Measurements from ENCODE around the gene ZNF654.

The ZNF654 gene

DNA sequence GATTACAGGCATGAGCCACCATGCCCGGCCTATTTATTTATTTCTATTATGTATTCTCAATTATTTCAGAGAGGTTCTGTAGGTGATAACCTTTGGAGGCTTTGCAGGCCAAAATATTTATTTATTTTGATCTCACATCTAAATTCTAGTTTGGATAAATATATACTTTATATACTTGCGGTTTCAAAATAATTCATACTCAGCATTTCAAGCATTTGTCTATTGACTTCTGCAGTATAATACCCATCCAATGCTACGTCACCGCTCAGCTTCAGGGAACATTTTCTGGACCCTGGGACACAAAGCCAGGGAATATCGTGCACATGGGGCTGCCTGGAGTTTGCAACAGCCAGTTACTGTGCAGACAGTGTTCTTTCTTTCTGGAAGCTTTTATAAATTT is 22.8 kb upstream of the ZNF654 start:
- H3K9ac ChIP-seq (ENCODE audit: low read depth, low read length, poor library complexity, severe bottlenecking) = no peak overlapping the region
- peaks cover 24% of the 10 kb centered on the region for H3K4me1 ChIP-seq (ENCODE audit: insufficient read depth, low read length, poor library complexity, severe bottlenecking)
- H3K4me2 ChIP-seq (ENCODE audit: low read depth, low read length, poor library complexity, severe bottlenecking) = no peak overlapping the region
- H4K20me1 ChIP-seq (ENCODE audit: insufficient read depth, low read length, poor library complexity, severe bottlenecking) = no peaks in the 10 kb centered on the region
- no peak overlapping the region for H3K4me3 ChIP-seq (ENCODE audit: low read length, poor library complexity, severe bottlenecking)
- H2AFZ ChIP-seq (ENCODE audit: low read length) = no peak overlapping the region
- no peaks in the 10 kb centered on the region for H3K9me3 ChIP-seq (ENCODE audit: insufficient read depth, low read depth, low read length)
- H3F3A ChIP-seq (ENCODE audit: low read depth) = no peaks in the 10 kb centered on the region
- no peaks in the 10 kb centered on the region for H3K9me2 ChIP-seq (replicated peaks; ENCODE audit: low read depth, low read length)
- H3K79me2 ChIP-seq (ENCODE audit: insufficient read depth, low read length) = no peaks in the 10 kb centered on the region
- no peaks in the 10 kb centered on the region for H3K27me3 ChIP-seq (ENCODE audit: insufficient read depth, low read length, poor library complexity, severe bottlenecking)
- TF ChIP-seq EZH2phosphoT487 (IDR thresholded peaks at IDR 0.05; ENCODE audit: borderline replicate concordance) = no peak
- TF ChIP-seq, protein P1, sequence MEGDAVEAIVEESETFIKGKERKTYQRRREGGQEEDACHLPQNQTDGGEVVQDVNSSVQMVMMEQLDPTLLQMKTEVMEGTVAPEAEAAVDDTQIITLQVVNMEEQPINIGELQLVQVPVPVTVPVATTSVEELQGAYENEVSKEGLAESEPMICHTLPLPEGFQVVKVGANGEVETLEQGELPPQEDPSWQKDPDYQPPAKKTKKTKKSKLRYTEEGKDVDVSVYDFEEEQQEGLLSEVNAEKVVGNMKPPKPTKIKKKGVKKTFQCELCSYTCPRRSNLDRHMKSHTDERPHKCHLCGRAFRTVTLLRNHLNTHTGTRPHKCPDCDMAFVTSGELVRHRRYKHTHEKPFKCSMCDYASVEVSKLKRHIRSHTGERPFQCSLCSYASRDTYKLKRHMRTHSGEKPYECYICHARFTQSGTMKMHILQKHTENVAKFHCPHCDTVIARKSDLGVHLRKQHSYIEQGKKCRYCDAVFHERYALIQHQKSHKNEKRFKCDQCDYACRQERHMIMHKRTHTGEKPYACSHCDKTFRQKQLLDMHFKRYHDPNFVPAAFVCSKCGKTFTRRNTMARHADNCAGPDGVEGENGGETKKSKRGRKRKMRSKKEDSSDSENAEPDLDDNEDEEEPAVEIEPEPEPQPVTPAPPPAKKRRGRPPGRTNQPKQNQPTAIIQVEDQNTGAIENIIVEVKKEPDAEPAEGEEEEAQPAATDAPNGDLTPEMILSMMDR (conservative IDR thresholded peaks at IDR 0.05; ENCODE audit: low read length) = no peak
- no peaks in the 10 kb centered on the region for H3K36me3 ChIP-seq (ENCODE audit: insufficient read depth, low read length)

DNA sequence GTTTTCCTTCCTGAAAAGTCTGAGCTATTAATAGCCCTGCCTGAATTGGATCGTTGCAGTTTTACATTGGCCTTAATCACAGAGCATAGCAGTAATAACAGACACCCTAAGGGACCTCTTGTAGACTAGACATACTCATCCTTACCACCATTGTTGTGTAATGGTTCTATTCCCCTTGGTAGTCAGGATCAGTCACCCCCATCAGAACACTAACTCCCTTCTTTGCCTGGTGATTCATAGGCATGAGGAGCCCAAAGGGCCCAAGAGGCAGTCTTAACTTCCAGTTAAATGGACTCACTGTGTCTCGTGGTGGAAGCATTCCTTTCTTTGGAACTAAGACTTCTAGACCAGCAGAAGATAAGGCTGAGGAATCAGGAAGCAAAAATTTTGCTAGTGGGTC is 20.5 kb upstream of the ZNF654 start:
- H3K79me2 ChIP-seq (ENCODE audit: insufficient read depth, low read length) = no peaks in the 10 kb centered on the region
- no peaks in the 10 kb centered on the region for H3K9me2 ChIP-seq (replicated peaks; ENCODE audit: low read depth, low read length)
- no peaks in the 10 kb centered on the region for H3K9me3 ChIP-seq (ENCODE audit: insufficient read depth, low read depth, low read length)
- TF ChIP-seq EZH2phosphoT487 (IDR thresholded peaks at IDR 0.05; ENCODE audit: borderline replicate concordance) = no peak
- TF ChIP-seq, protein P1 (conservative IDR thresholded peaks at IDR 0.05; ENCODE audit: low read length) = no peak
- H3K27me3 ChIP-seq (ENCODE audit: insufficient read depth, low read length, poor library complexity, severe bottlenecking) = no peaks in the 10 kb centered on the region
- no peak overlapping the region for H2AFZ ChIP-seq (ENCODE audit: low read length)
- no peak overlapping the region for H3K4me3 ChIP-seq (ENCODE audit: low read length, poor library complexity, severe bottlenecking)
- H3K4me1 ChIP-seq (ENCODE audit: insufficient read depth, low read length, poor library complexity, severe bottlenecking) = peaks cover 6% of the 10 kb centered on the region
- no peak overlapping the region for H3K9ac ChIP-seq (ENCODE audit: low read depth, low read length, poor library complexity, severe bottlenecking)
- H3K4me2 ChIP-seq (ENCODE audit: low read depth, low read length, poor library complexity, severe bottlenecking) = no peak overlapping the region
- H3F3A ChIP-seq (ENCODE audit: low read depth) = no peaks in the 10 kb centered on the region
- H3K36me3 ChIP-seq (ENCODE audit: insufficient read depth, low read length) = no peaks in the 10 kb centered on the region
- no peaks in the 10 kb centered on the region for H4K20me1 ChIP-seq (ENCODE audit: insufficient read depth, low read length, poor library complexity, severe bottlenecking)

DNA sequence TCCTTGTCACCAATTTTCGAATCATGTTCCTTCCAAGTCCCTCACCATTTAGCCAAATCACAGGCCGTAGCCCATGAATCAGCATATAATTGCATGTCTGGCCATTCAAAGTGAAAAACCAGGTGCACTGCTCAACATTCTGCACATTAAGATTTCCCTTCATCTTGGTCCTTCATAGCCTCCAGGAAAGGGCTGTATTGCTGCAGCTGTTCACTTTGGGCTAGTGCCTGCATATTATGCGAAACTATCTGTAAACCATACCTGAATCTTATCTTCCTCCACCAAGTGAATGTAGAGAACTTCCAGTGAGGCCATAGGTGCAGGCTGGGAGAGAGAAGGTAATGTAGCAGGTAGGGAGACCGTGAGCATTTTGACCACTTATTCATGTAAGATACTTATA is 18.5 kb upstream of the ZNF654 start:
- Histone ChIP-seq H3K4me1 (ENCODE audit: insufficient read depth, low read length, poor library complexity, severe bottlenecking) (no peaks in the 10 kb centered on the region), H3K9me2 (replicated peaks; ENCODE audit: low read depth, low read length) (no peaks in the 10 kb centered on the region), H4K20me1 (ENCODE audit: insufficient read depth, low read length, poor library complexity, severe bottlenecking) (no peaks in the 10 kb centered on the region), H3K9me3 (ENCODE audit: insufficient read depth, low read depth, low read length) (no peaks in the 10 kb centered on the region), H3K36me3 (ENCODE audit: insufficient read depth, low read length) (no peaks in the 10 kb centered on the region), H3K9ac (ENCODE audit: low read depth, low read length, poor library complexity, severe bottlenecking) (no peak overlapping the region), H3K27me3 (ENCODE audit: insufficient read depth, low read length, poor library complexity, severe bottlenecking) (no peaks in the 10 kb centered on the region), H3F3A (ENCODE audit: low read depth) (no peaks in the 10 kb centered on the region), H3K4me2 (ENCODE audit: low read depth, low read length, poor library complexity, severe bottlenecking) (no peak overlapping the region), H2AFZ (ENCODE audit: low read length) (no peak overlapping the region), H3K79me2 (ENCODE audit: insufficient read depth, low read length) (no peaks in the 10 kb centered on the region), H3K4me3 (ENCODE audit: low read length, poor library complexity, severe bottlenecking) (no peak overlapping the region)
- no peak for TF ChIP-seq EZH2phosphoT487 (IDR thresholded peaks at IDR 0.05; ENCODE audit: borderline replicate concordance)
- TF ChIP-seq, protein P1 (conservative IDR thresholded peaks at IDR 0.05; ENCODE audit: low read length) = no peak

Data from Loucy (cell line).